ENCODE data around the gene ARMC7. TPM values are rescaled to one million over a fixed set of nuclear protein-coding genes. Genes with fewer than 3 reads are reported as not detected.

Gene ARMC7
- total and polyA plus RNA-seq, 10 of the 15 experiments (the other 5 are each of a cell fraction or from before 2014, with no cell fraction given) = 1.5 to 19.8 (median 6.3) TPM

DNA sequence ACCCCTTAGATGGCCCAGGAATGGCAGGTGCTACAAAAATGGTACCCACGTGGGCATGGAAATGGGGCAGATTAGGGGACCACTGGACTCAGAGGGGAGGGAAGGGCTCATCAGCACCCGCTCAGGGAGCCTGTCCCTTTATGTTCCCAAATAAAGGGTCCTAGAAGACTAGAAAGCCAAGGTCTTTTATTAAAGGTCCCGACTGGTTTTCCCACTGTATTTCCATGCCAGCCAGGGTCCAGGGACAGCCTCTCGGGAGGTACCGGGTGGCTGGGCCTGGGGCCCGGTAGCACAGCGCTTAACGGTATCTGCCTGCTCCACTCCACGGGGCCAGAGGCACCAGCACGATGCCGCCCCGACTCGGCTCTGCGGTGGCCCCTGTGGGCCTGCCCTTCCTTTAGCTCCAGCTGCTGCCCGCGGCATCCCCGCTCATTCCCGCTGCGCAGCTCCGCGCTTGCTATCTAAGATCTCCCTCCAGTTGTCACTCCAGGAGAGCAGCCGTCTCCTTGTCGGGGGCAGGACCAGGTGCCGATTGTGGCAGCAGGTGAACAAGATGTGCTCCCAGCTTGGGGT is 20.4 kb downstream of the ARMC7 start (continued):
- TF ChIP-seq POLR2A (IDR thresholded peaks at IDR 0.05; ENCODE audit: low read depth, low read length) = 0 out of 2 replicates have a peak, but pooled peaks have one; percentile 9
- TF ChIP-seq, protein P1, sequence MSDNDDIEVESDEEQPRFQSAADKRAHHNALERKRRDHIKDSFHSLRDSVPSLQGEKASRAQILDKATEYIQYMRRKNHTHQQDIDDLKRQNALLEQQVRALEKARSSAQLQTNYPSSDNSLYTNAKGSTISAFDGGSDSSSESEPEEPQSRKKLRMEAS (IDR thresholded peaks at IDR 0.05; ENCODE audit: low read depth, low read length) = no peak

DNA sequence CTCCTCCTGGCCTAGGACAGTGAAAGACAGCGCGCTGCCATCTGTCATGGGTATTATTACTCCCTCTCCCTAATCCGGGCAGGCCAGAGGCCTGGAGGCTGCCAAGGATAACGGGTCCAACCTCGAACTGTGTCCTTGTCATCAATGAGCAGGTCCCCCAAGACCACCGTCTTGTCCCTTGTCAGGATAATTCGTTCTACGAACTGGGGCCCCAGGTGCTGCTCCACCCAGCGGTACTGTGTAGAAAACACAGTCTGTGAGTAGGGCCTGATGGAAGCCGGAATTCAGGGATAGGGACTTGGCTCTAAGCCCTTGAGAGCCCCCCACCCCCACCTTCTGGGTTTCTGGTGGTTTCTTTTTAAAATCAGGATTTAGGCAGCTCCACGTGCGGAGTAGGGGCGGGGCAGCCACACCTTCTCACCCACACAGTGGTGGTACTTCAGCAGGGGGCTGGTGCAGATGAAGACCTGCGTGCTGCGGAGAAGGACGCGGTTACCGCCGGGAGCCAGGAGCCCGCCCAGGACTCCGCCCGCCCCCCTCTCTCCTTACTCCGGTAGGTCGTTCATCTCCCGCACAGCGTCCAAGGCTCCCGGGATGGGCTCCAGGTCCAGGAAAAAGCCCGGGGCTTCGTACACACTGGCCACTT is 21.0 kb downstream of the ARMC7 start:
- WGBS (ENCODE audit: insufficient coverage, insufficient replicate concordance, low lambda C conversion rate, missing lambda C conversion rate) = 25% methylated on average over 25 of the region's 29 CpGs
- Histone ChIP-seq H3K4me3 (peak overlapping the region; percentile 74), H3K9ac (ENCODE audit: control insufficient read depth, insufficient read depth, low read length) (peak overlapping the region; percentile 75), H3K9me3 (replicated peaks; ENCODE audit: control insufficient read depth, insufficient read depth, low read length) (no peaks in the 10 kb centered on the region), H3K4me2 (ENCODE audit: control insufficient read depth, insufficient read depth) (peak overlapping the region; percentile 94), H3K27me3 (replicated peaks in 1 of 2; ENCODE audit: control insufficient read depth in 2 of 2, insufficient read depth in 2 of 2, low read length in 1 of 2) (no peaks in the 10 kb centered on the region), H3K4me1 (ENCODE audit: control insufficient read depth, insufficient read depth, low read length) (peaks cover 19% of the 10 kb centered on the region), H3K36me3 (ENCODE audit: control insufficient read depth in 2 of 2, insufficient read depth in 2 of 2, low read length in 1 of 2) (peaks cover 3 to 4% of the 10 kb centered on the region in 2 experiments; a peak in 3 of 4 replicates), H4K20me1 (ENCODE audit: control insufficient read depth, insufficient read depth) (no peaks in the 10 kb centered on the region), H3K27ac (ENCODE audit: control insufficient read depth, insufficient read depth) (peak overlapping the region; percentile 82), H2AFZ (ENCODE audit: control insufficient read depth, low read depth, low read length) (peak overlapping the region; percentile 30; the same call in 1 of the 2 replicates), H3K79me2 (ENCODE audit: control insufficient read depth, insufficient read depth, low read length) (peaks cover 21% of the 10 kb centered on the region)
- in situ Hi-C loops (cut with MboI) = no loop called here
- ChIA-PET RAD21 (ENCODE audit: unreplicated experiment) (interaction anchor here (0.5 to 4.7 kb wide), 14 partner anchors 13 to 169 kb away, joined by 3 to 70 read pairs (median 4); no protein-coding TSS in a partner anchor), SMC1A (ENCODE audit: uncharacterized antibody, unreplicated experiment) (interaction anchor here (0.6 to 6.1 kb wide), 8 partner anchors 15 to 170 kb away, joined by 3 to 77 read pairs (median 4); partner anchors contain the start of gene MRPL58), CTCF (interaction anchor here (0.6 to 9.3 kb wide), 25 partner anchors 11 to 169 kb away, joined by 3 to 167 read pairs (median 4); partner anchors contain the start of gene NUP85), POLR2A (interaction anchor here (0.5 to 6.2 kb wide), 7 partner anchors 15 to 138 kb away, joined by 3 to 53 read pairs (median 3); partner anchors contain the start of gene ARMC7)
- intact Hi-C loops (cut with micrococcal nuclease; ENCODE audit: unreplicated experiment) = loop anchor here (1.0 to 2.0 kb wide), 2 partner anchors 16 to 76 kb away; no protein-coding TSS in a partner anchor
- BruUV-seq (replicated peaks) = TSS peak; percentile 73
- DNase-seq (ENCODE audit: low read depth, low spot score) (no peak), FAIRE-seq (peak; percentile 59), ATAC-seq (peak; percentile 63)
- TF ChIP-seq KDM1A (IDR thresholded peaks at IDR 0.05; ENCODE audit: borderline replicate concordance) = no peak
- peak in 1 of 2 experiments; percentile 5; a peak in 1 of 4 replicates for TF ChIP-seq BHLHE40 (IDR thresholded peaks at IDR 0.05; ENCODE audit: borderline replicate concordance in 1 of 2, low read depth in 2 of 2, low read length in 1 of 2)
- no peak for TF ChIP-seq HDAC6 (IDR thresholded peaks at IDR 0.05; ENCODE audit: unreplicated experiment)
- peak; percentile 49; the same call in 1 of the 2 replicates for TF ChIP-seq SMARCA5 (IDR thresholded peaks at IDR 0.05)
- TF ChIP-seq HDAC2 (IDR thresholded peaks at IDR 0.05) = no peak
- TF ChIP-seq CBX3 (IDR thresholded peaks at IDR 0.05; ENCODE audit: borderline replicate concordance, low read depth) = no peak
- TF ChIP-seq, protein P2, sequence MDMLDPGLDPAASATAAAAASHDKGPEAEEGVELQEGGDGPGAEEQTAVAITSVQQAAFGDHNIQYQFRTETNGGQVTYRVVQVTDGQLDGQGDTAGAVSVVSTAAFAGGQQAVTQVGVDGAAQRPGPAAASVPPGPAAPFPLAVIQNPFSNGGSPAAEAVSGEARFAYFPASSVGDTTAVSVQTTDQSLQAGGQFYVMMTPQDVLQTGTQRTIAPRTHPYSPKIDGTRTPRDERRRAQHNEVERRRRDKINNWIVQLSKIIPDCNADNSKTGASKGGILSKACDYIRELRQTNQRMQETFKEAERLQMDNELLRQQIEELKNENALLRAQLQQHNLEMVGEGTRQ (IDR thresholded peaks at IDR 0.05; ENCODE audit: borderline replicate concordance, low read depth, low read length) = no peak
- TF ChIP-seq, protein P3, sequence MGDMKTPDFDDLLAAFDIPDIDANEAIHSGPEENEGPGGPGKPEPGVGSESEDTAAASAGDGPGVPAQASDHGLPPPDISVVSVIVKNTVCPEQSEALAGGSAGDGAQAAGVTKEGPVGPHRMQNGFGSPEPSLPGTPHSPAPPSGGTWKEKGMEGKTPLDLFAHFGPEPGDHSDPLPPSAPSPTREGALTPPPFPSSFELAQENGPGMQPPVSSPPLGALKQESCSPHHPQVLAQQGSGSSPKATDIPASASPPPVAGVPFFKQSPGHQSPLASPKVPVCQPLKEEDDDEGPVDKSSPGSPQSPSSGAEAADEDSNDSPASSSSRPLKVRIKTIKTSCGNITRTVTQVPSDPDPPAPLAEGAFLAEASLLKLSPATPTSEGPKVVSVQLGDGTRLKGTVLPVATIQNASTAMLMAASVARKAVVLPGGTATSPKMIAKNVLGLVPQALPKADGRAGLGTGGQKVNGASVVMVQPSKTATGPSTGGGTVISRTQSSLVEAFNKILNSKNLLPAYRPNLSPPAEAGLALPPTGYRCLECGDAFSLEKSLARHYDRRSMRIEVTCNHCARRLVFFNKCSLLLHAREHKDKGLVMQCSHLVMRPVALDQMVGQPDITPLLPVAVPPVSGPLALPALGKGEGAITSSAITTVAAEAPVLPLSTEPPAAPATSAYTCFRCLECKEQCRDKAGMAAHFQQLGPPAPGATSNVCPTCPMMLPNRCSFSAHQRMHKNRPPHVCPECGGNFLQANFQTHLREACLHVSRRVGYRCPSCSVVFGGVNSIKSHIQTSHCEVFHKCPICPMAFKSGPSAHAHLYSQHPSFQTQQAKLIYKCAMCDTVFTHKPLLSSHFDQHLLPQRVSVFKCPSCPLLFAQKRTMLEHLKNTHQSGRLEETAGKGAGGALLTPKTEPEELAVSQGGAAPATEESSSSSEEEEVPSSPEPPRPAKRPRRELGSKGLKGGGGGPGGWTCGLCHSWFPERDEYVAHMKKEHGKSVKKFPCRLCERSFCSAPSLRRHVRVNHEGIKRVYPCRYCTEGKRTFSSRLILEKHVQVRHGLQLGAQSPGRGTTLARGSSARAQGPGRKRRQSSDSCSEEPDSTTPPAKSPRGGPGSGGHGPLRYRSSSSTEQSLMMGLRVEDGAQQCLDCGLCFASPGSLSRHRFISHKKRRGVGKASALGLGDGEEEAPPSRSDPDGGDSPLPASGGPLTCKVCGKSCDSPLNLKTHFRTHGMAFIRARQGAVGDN (IDR thresholded peaks at IDR 0.05) = no peak
- TF ChIP-seq BRCA1 (IDR thresholded peaks at IDR 0.05; ENCODE audit: low read depth, low read length) = no peak
- TF ChIP-seq ZNF24 (IDR thresholded peaks at IDR 0.05) = no peak
- no peak for TF ChIP-seq LARP7 (IDR thresholded peaks at IDR 0.05)
- no peak for TF ChIP-seq MYB (IDR thresholded peaks at IDR 0.05; ENCODE audit: borderline replicate concordance, low read depth, low read length)
- TF ChIP-seq, protein P4, sequence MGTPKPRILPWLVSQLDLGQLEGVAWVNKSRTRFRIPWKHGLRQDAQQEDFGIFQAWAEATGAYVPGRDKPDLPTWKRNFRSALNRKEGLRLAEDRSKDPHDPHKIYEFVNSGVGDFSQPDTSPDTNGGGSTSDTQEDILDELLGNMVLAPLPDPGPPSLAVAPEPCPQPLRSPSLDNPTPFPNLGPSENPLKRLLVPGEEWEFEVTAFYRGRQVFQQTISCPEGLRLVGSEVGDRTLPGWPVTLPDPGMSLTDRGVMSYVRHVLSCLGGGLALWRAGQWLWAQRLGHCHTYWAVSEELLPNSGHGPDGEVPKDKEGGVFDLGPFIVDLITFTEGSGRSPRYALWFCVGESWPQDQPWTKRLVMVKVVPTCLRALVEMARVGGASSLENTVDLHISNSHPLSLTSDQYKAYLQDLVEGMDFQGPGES (IDR thresholded peaks at IDR 0.05) = no peak
- no peak for TF ChIP-seq IRF4 (IDR thresholded peaks at IDR 0.05; ENCODE audit: low read depth, low read length)

Data from GM12878 (cell line).